Glomerular endothelial cell (primary cell): ENCODE results near the gene WRNIP1. TPM values are rescaled to one million over a fixed set of nuclear protein-coding genes. Genes with fewer than 3 reads are reported as not detected.

Experiments
- DNase-seq: peaks from one replicate; pipeline ENCODE4 v3.0.0-alpha.2; 2011; ENCODE audit warnings: low read depth, low spot score; ENCODE audit errors: extremely low read depth
- total RNA-seq: library from RNA; depleted of rRNA; stranded (reverse); fragments of >200 nt; gene quantifications from 2 replicates; pipeline ENCODE4 v1.2.3, GENCODE V29; 2015

WRNIP1 gene
- total RNA-seq, 1 donor from 2014 or later = 71.6 TPM

DNA sequence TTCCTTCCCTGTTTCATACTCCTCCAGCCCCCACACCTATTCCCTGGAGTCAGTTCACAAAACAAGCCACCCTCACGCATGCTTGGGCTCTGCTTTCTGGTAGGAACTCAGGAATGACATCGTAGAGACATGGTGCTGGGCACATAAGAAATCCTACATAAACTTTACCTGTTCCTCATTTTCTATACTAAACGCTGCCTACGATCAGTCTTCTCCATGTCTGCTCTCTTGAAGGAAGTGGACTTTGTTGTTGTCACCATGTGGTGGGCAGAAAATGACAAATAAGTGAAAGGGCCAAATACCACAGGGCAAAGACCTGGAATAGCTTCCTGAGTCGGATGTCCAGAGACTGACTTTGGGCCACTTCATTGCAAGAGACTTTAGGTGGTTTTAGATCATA lies 24.6 kb upstream of the WRNIP1 start:
- DNase-seq = no peak

GRCh38 chr6:2741756-2742155 lies 23.4 kb upstream of the WRNIP1 start:
- no peak for DNase-seq

GRCh38 chr6:2743280-2744208 lies 21.6 kb upstream of the WRNIP1 start:
- no peak for DNase-seq

DNA sequence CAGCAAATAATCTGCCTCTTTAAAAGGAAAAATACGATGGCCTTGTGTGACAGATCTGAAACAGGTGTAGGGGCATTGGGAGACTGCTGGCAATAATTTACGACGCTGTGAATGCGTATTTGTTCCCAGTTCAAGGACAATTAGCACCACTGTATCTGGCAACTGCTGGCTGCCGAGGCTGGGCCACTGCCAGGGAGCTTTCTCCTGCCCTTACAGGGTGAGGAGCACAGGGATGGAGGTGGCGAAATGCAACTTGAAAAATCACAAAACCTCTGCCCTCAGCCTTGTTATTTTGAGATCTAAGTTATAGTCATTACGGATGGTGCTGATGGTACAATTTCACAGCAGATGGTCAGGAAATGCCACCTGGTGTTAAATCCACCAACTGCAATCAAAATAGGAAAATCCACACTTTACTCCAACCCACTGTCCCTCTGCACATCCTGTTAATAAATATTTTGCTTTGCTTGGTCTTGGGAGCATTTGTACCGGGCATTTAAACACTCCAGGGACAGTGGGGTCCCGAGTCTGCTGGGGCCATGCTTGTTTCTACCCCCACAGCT lies 20.9 kb upstream of the WRNIP1 start:
- no peak for DNase-seq

GRCh38 chr6:2744778-2745177 lies 20.4 kb upstream of the WRNIP1 start:
- DNase-seq = no peak

DNA sequence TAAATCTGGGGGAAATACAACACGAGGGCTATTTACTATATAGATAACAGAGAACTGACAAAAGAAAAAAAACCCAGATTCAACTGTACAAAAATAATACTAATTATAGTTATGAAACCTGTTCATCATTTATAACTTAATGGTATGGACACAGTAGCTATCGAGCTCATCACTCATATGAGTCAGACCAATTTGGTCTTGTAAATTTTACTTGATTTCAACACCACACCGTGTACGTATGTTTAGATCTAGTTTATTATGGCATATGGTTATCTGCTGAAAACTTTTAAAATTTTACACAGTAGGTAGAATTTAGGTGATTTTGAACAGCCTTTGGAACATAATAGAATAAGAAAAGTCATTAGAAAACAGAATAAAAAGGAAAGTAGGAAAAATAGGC lies 19.9 kb upstream of the WRNIP1 start:
- no peak for DNase-seq

DNA sequence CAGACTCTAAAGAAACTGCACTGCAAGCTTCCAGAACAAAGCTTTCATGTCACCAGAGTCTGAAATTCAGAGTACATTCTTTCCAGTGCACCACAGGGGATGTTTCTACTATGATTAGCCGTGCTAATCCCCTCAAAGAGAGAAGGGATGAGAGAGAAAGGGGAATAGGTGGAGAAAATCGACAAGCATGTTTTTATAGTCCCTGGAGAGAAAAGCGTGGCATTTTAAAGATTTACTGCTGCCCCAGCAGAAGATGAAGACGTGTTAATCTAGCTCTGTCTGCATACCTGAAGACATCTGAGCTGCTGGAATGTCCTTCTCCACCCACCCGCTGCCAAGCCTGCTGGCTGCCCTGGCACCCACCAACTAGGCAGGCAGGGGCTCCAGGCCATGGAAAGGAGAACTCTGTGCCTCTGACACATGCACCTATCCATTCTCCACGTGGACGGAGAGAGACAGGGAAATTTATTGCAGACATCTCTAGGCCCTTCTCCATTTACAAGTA lies 18.6 kb upstream of the WRNIP1 start:
- DNase-seq = no peak

DNA sequence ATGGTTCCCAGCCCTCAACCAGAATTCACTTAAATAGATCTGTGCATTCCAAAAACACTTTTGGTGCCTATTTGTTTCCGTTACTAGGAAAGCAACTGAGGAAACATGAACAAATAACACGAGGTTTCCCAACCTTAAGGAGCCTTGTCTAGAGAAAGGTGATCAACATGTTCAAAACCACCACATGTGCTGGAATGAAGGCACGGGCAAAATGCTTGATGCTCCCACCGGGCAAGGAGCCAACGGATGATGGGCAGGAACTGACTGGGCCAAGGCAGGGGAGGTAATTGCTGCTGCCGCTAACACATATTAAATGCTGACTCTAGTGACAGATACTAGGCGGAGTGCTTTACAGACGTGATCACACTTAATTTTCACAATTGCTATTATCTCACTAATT lies 17.0 kb upstream of the WRNIP1 start:
- no peak for DNase-seq

DNA sequence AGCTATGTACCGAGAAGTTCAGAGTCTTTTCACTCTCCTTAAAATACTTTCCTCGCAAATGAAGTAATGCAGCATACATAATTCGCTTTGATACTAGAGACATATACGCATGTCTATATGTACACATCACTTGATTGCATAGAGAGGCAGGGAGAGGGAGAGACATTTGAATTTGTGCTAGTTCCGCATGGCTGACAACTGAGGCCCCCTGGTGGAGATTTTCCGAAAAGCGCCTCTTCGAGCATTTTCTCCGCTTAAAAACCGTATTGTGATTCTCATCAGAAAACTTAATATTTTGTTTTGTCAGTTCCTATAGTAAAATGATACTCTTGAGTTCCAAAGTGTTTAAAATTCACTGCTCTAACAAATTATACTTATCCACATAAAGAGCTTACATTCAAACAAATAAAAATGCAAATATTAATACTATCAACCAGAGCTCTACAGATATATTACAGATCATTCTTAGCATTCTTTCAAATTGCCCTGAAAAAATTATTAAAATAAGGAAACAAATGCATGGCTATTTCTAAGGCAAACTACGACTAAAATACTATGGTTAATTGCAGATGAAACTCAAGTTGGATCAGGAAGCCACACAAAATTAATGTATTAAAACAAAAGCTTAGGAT lies 15.1 kb upstream of the WRNIP1 start:
- peak; percentile 41 for DNase-seq

GRCh38 chr6:2750832-2751231 lies 14.4 kb upstream of the WRNIP1 start, which contains the start of gene MYLK4:
Gene MYLK4 (minus strand): TSS chr6:2750922. CDS start chr6:2749294, 1,628 bp downstream.
- no peak for DNase-seq

DNA sequence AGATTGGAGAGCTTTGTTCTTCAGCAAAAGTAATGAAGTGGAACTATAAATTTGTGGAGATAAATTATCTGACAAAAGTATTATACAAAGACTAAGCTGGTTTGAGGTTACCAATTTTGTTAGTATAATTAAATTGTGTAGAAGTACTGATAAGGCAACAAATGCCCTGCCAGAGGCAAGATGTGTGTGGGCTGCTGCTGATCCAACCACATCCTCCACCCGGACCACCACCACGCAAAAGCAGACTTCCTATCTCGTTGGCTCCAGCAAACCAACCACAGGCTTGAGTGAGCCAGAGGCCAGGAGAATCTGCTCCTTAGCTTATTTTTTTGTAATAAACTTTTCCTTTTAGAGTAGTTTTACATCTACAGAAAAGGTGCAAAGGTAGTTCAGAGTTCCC lies 13.3 kb upstream of the WRNIP1 start:
- no peak for DNase-seq

GRCh38 chr6:2752477-2753109 lies 12.6 kb upstream of the WRNIP1 start:
- DNase-seq = no peak

DNA sequence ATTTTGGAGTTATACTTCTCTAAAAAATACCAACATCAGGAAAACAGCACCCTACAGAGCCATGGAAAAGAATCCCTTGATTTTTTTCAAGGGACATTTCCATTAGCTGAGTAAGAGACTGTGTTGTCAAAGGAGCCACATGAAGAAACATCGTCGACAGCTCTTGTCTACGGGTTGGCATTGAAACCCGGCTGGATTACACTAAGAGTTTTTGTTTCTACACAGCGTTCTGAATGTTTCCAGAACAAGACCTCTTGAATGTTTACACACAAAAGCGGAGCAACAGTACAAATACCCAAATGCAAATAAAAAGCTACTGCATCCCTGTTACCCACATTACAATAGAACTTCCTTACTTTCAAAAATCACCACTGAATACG lies 12.1 kb upstream of the WRNIP1 start:
- DNase-seq = no peak

DNA sequence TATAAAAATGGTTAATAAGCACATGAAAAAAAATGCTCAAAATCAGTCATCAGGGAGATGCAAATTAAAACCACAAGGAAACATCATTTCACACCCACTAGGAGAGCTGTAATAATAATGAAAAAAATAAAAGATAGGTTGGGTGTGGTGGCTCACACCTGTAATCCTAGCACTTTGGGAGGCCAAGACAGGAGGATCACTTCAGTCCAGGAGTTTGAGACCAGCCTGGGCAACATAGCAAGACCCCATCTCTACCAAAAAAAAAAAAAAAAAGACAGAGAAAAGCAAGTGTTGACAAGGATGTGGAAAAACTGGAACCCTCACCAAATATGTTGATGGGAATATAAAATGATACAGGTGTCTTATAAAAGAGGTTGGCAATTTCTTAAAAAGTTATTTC lies 11.4 kb upstream of the WRNIP1 start:
- no peak for DNase-seq

DNA sequence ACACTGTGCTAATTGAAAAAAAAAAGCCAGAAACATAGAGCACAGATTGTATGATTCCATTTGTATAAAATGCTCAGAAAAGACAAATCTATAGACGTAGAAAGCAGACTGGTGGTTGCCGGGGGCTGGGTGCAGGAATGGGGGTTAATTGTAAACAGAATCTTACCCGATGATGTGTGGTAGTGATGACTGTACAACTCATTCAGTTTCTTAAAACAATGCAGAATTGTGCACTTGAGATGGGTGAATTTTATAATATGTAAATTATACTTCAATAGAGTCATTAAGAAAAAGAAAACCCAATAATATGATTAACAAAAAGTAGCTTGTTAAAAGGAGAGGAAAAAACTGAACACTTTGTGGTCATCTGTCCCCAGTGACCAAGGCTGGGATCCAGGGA lies 10.8 kb upstream of the WRNIP1 start:
- no peak for DNase-seq

GRCh38 chr6:2754911-2755310 lies 10.3 kb upstream of the WRNIP1 start:
- DNase-seq = no peak

GRCh38 chr6:2755456-2755855 lies 9.7 kb upstream of the WRNIP1 start:
- DNase-seq = no peak

DNA sequence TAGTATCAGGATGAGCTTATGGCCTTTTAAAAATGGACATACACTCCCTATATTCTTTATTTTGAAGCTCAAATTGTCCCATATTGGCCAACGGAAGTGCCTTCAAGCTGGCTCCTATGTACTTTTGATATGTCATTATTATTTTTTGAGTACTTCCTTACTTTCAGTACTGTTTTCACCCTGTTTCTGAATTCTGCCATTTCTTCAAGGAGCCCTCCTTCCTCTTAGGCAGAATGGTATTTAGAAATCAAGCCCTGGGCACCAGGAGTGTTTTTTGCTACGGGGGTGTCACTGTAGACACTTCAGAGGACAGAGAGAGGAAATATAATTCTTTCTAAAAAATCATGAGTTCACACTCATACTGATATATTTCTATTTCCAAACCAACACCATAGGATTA lies 9.0 kb upstream of the WRNIP1 start:
- DNase-seq = no peak

DNA sequence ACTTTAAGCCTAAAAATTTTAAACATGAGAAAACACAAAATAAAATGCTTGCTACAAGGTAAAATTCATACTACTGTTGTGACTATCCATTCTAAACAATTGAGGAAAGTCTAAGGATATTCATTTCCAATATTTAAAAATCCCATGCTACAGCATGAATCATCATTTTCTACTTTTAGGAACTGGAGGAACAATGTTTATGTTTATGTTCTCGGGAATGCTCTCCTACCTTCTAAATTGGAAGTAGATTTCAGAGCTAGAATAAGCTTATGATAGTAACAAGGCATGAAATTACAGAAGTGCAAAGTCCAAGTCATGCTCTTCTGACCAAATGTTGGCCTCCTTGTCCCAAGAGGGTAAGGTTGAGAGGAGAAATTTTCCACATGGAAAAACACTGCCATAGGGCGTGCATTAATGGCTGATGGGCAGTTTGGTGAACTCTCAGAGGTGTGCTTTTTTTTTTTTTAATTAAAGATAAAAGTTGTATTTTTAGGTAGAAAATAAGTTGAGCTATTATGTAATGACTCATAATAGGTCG lies 8.4 kb upstream of the WRNIP1 start:
- no peak for DNase-seq

DNA sequence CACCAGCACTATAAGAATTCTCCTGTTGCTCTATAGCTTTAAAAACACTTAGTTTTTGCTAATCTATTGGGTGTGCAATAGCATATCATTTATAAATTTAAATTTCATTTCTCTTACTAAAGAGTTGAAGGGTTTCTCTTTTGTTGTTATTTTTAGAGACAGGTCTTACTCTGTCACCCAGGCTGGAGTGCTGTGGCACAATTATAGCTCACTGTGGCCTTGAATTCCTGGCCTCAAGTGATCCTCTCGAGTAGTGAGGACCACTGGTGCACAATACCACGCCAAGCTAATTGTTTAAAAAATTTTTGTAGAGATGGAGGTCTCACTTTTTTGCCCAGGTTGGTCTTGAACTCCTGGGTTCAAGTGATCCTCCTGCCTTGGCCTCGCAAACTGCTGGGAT lies 6.2 kb upstream of the WRNIP1 start:
- DNase-seq = no peak
